Calu3 (cell line): ENCODE measurements around the gene NOVA2. TPM values are rescaled to one million over a fixed set of nuclear protein-coding genes. Genes with fewer than 3 reads are reported as not detected.

Experiments used
- BruUV-seq: library from RNA; stranded (reverse); fragments of 400-500 nt; replicated peaks from 2 replicates; lab custom pipeline; 2021; lab: Mats Ljungman, UMichigan
- CTCF ChIA-PET: fragments of 300-600 bp; sonication (Branson Sonifier 250); formaldehyde crosslinking; loops from one replicate; lab custom pipeline; 2022; ENCODE audit warnings: antibody characterized with exemption; lab: Charles Lee
- DNase-seq: peaks from one replicate; pipeline ENCODE4 v3.0.0; 2022
- H3K27ac Mint-ChIP-seq: one replicate; pipeline ENCODE4 v1.8.0; 2022; ENCODE audit warnings: mixed read lengths; ENCODE audit not compliant: unreplicated experiment
- H3K27me3 Mint-ChIP-seq: one replicate; pipeline ENCODE4 v1.8.0; 2022; ENCODE audit warnings: mixed read lengths; ENCODE audit not compliant: unreplicated experiment
- H3K36me3 Mint-ChIP-seq: one replicate; pipeline ENCODE4 v1.8.0; 2022; ENCODE audit warnings: mild to moderate bottlenecking, moderate library complexity, mixed read lengths; ENCODE audit not compliant: insufficient read depth, unreplicated experiment
- H3K4me1 Mint-ChIP-seq: one replicate; pipeline ENCODE4 v1.8.0; 2022; ENCODE audit warnings: mild to moderate bottlenecking, low read depth, mixed read lengths; ENCODE audit not compliant: unreplicated experiment
- H3K4me3 Mint-ChIP-seq: one replicate; pipeline ENCODE4 v1.8.0; 2022; ENCODE audit warnings: mild to moderate bottlenecking, low read depth, moderate library complexity, mixed read lengths; ENCODE audit not compliant: unreplicated experiment
- H3K9me3 Mint-ChIP-seq: one replicate; pipeline ENCODE4 v1.8.0; 2022; ENCODE audit warnings: low read depth, mixed read lengths; ENCODE audit not compliant: unreplicated experiment
- intact Hi-C: fragments of 100-400 bp; cut with micrococcal nuclease; formaldehyde crosslinking; loops from one replicate; pipeline ENCODE4 v1.10.0; 2022; ENCODE audit not compliant: unreplicated experiment
- total RNA-seq: library from RNA; stranded (reverse); gene quantifications from 2 replicates; pipeline ENCODE4 v1.2.3, GENCODE V29; 2022
- TF ChIP-seq, protein P1 (sequence below): fragments of 200-600 bp; IDR thresholded peaks from one replicate; pipeline ENCODE4 v1.8.0; 2022; ENCODE audit warnings: antibody characterized with exemption; ENCODE audit not compliant: unreplicated experiment

The NOVA2 gene
- total RNA-seq, 1 experiment from 2014 or later = not detected

GRCh38 chr19:45978156-45978555, 4.5 kb upstream of the NOVA2 start:
- BruUV-seq = no TSS peak
- DNase-seq = no peak
- Mint-ChIP-seq H3K27me3 (peaks cover 92% of the 10 kb centered on the region), H3K9me3 (no peaks in the 10 kb centered on the region), H3K27ac (no peak overlapping the region), H3K4me1 (no peaks in the 10 kb centered on the region), H3K4me3 (no peak overlapping the region), H3K36me3 (no peaks in the 10 kb centered on the region)
- TF ChIP-seq, protein P1, sequence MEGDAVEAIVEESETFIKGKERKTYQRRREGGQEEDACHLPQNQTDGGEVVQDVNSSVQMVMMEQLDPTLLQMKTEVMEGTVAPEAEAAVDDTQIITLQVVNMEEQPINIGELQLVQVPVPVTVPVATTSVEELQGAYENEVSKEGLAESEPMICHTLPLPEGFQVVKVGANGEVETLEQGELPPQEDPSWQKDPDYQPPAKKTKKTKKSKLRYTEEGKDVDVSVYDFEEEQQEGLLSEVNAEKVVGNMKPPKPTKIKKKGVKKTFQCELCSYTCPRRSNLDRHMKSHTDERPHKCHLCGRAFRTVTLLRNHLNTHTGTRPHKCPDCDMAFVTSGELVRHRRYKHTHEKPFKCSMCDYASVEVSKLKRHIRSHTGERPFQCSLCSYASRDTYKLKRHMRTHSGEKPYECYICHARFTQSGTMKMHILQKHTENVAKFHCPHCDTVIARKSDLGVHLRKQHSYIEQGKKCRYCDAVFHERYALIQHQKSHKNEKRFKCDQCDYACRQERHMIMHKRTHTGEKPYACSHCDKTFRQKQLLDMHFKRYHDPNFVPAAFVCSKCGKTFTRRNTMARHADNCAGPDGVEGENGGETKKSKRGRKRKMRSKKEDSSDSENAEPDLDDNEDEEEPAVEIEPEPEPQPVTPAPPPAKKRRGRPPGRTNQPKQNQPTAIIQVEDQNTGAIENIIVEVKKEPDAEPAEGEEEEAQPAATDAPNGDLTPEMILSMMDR = no peak
- CTCF ChIA-PET = interaction anchor here (0.8 to 1.1 kb wide), 2 partner anchors 9 to 1137 kb away, joined by 4 to 7 read pairs; no protein-coding TSS in a partner anchor
- intact Hi-C loops = no loop called here

DNA sequence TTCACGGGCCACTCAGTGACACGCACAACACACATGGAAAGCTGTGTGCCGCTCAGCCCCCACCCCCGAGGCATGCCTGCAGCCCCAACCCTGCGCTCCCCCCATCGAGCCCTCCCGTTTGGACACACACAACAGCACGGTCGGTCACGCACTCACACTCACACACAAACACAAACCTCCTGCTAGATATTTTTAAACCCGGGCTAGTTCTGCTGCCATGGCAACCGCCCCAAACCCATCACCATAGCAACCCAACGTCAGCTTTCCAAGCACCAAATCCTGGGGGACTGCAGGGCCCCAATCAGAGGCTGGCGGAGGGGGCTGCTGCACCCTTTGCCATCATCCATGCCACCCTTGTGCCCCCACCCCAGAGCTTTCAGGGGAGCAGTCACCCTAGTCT, 2.5 kb upstream of the NOVA2 start:
- H3K4me3 Mint-ChIP-seq = no peak overlapping the region
- CTCF ChIA-PET = no interaction called here
- H3K4me1 Mint-ChIP-seq = peaks cover 15% of the 10 kb centered on the region
- H3K27me3 Mint-ChIP-seq = peaks cover 92% of the 10 kb centered on the region
- TF ChIP-seq, protein P1 = no peak
- BruUV-seq = no TSS peak
- no peaks in the 10 kb centered on the region for H3K9me3 Mint-ChIP-seq
- H3K27ac Mint-ChIP-seq = no peak overlapping the region
- DNase-seq = no peak
- intact Hi-C loops = no loop called here
- no peaks in the 10 kb centered on the region for H3K36me3 Mint-ChIP-seq

DNA sequence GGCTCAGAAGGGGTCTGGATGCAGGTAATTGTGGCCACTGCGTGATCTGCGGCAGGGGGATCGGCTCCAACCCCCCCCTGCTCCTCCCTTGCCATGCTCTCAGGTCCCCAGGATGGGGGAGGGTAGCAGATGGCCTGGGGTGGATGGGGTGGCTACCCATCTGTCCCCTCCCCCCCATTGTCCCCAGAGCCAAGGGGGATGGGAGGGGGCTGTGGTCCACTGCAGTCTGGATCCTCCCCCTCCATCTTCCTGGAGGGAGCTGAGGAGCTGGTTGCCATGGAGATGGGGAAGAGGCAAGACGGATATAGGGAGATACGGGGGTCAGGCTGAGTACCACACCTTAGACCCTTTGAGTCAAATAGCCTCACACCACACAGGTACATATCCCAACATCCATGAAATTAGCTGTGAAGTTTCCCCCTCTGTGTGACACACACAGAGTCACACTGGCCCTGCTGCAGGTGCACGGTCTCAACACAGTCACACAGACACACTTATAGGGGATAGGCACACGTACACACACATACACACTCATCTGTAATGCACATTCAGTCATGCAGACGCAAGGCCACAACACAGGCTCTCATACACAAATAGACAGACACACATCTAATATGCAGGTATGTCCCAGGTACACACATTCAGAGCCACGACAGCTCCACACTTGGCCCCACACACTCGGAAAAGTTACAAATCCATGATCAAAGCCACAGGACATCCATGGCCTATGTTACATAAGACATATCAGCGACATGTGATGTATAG, 1.8 kb upstream of the NOVA2 start:
- Mint-ChIP-seq H3K4me1 (peaks cover 15% of the 10 kb centered on the region), H3K27ac (no peak overlapping the region), H3K36me3 (no peaks in the 10 kb centered on the region), H3K9me3 (no peaks in the 10 kb centered on the region), H3K4me3 (no peak overlapping the region), H3K27me3 (peaks cover 92% of the 10 kb centered on the region)
- CTCF ChIA-PET = interaction anchor here (0.6 to 1.2 kb wide), 3 partner anchors 12 to 206 kb away, joined by 3 to 4 read pairs (median 4); partner anchors contain the start of gene SIX5
- intact Hi-C loops = no loop called here
- BruUV-seq = no TSS peak
- no peak for DNase-seq
- TF ChIP-seq, protein P1 = no peak

- no peak overlapping the region for H3K27ac Mint-ChIP-seq
- peaks cover 92% of the 10 kb centered on the region for H3K27me3 Mint-ChIP-seq
- no TSS peak for BruUV-seq
- peaks cover 15% of the 10 kb centered on the region for H3K4me1 Mint-ChIP-seq
- H3K36me3 Mint-ChIP-seq = no peaks in the 10 kb centered on the region
- TF ChIP-seq, protein P1 = no peak
- H3K4me3 Mint-ChIP-seq = no peak overlapping the region
- intact Hi-C loops = no loop called here
- CTCF ChIA-PET = interaction anchor here (1.7 kb wide), 1 partner anchor 12 kb away, joined by 6 read pairs; no protein-coding TSS in a partner anchor
- H3K9me3 Mint-ChIP-seq = no peaks in the 10 kb centered on the region
- DNase-seq = no peak
These were observed 621 bp downstream of the NOVA2 start for GRCh38 chr19:45972947-45973540.
